GM12865 (cell line): ENCODE measurements around the gene SPOCK1.

ENCODE experiments used
- DNase-seq: peaks from one replicate; pipeline ENCODE4 v3.0.0; 2010; ENCODE audit warnings: low read depth
- H3K4me3 ChIP-seq: 2 replicates; pipeline ENCODE4 v1.5.1; 2011; ENCODE audit warnings: mild to moderate bottlenecking, low read depth, low read length, control low read depth
- CTCF ChIP-seq: IDR thresholded peaks from 2 replicates; pipeline ENCODE4 v1.5.1; 2011; ENCODE audit warnings: low read length, control low read depth, low read depth, inconsistent platforms; ENCODE audit not compliant: insufficient read depth; ENCODE audit errors: missing control alignments

Gene SPOCK1

GRCh38 chr5:137401946-137402345 lies 97.2 kb downstream of the SPOCK1 start:
- no peak for TF ChIP-seq CTCF
- no peak overlapping the region for H3K4me3 ChIP-seq
- DNase-seq, result no peak

- no peak for DNase-seq
- no peak overlapping the region for H3K4me3 ChIP-seq
- TF ChIP-seq CTCF, result no peak
Measured at GRCh38 chr5:137400571-137400970, 98.6 kb downstream of the SPOCK1 start.

- DNase-seq, result no peak
- H3K4me3 ChIP-seq, result no peak overlapping the region
- TF ChIP-seq CTCF, result no peak
Measured at GRCh38 chr5:137399911-137400310, 99.2 kb downstream of the SPOCK1 start.

- no peak overlapping the region for H3K4me3 ChIP-seq
- TF ChIP-seq CTCF, result no peak
- DNase-seq, result no peak
Measured at GRCh38 chr5:137398751-137399150, 100.4 kb downstream of the SPOCK1 start.

GRCh38 chr5:137398154-137398553 lies 101.0 kb downstream of the SPOCK1 start:
- TF ChIP-seq CTCF, result no peak

GRCh38 chr5:137395011-137395755 lies 103.9 kb downstream of the SPOCK1 start:
- no peak overlapping the region for H3K4me3 ChIP-seq
- no peak for TF ChIP-seq CTCF
- no peak for DNase-seq

More at GRCh38 chr5:137398154-137398553, 101.0 kb downstream of the SPOCK1 start:
- no peak overlapping the region for H3K4me3 ChIP-seq
- no peak for DNase-seq

- no peak overlapping the region for H3K4me3 ChIP-seq
- no peak for DNase-seq
- no peak for TF ChIP-seq CTCF
Measured at GRCh38 chr5:137394380-137394779, 104.7 kb downstream of the SPOCK1 start.
